Thoracic aorta (tissue), 2 donors: ENCODE measurements around the gene HOXC12. TPM values are rescaled to one million over a fixed set of nuclear protein-coding genes. Genes with fewer than 3 reads are reported as not detected.
A peak's percentile ranks its signal among the peaks of the same experiment; 100 is the strongest.

ENCODE experiments used
- ATAC-seq: fragments of 150-250 bp; one replicate; pipeline ENCODE4 v1.8.0; 2017; ENCODE audit warnings: low read depth; ENCODE audit not compliant: insufficient number of reproducible peaks, low FRiP score
- DNase-seq: peaks from one replicate; pipeline ENCODE4 v3.0.0-alpha.2; 2020; ENCODE audit warnings: low spot score
- H3K27ac ChIP-seq, 2 donors: fragments of 200-600 bp; sonication (generic); 1 replicate in 1 of 2; 2 replicates in 1 of 2; pipeline ENCODE4 v1.5.1; 2016; ENCODE audit warnings: mild to moderate bottlenecking in 2 of 2, moderate library complexity in 2 of 2
- H3K27me3 ChIP-seq: fragments of 200-600 bp; sonication (generic); replicated peaks from 2 replicates; pipeline ENCODE4 v1.6.0; 2016; ENCODE audit warnings: mild to moderate bottlenecking; ENCODE audit not compliant: insufficient read depth
- H3K36me3 ChIP-seq: fragments of 200-600 bp; sonication (generic); one replicate; pipeline ENCODE4 v1.5.1; 2016
- H3K4me1 ChIP-seq, 2 donors: fragments of 200-600 bp; sonication (generic); 1 replicate in 1 of 2; 2 replicates in 1 of 2; pipeline versions ENCODE4 v1.5.1 to v1.6.0; 2016; ENCODE audit warnings: low read depth in 2 of 2, mild to moderate bottlenecking in 1 of 2; ENCODE audit not compliant: control insufficient read depth in 1 of 2
- H3K4me3 ChIP-seq: fragments of 200-600 bp; sonication (generic); 2 replicates; pipeline ENCODE4 v1.5.1; 2016; ENCODE audit warnings: mild to moderate bottlenecking
- H3K9me3 ChIP-seq: fragments of 200-600 bp; sonication (generic); 2 replicates; pipeline ENCODE4 v1.5.1; 2016
- total RNA-seq, 2 donors: library from RNA; depleted of rRNA; stranded (reverse); fragments of >200 nt; gene quantifications; one replicate each; pipeline versions ENCODE4 v1.1.0 to v1.2.3, GENCODE V29; 2016
- TF ChIP-seq, protein P1 (sequence below): fragments of 200-600 bp; sonication (generic); IDR thresholded peaks from one replicate; pipeline ENCODE4 v1.5.1; 2019; ENCODE audit warnings: antibody characterized with exemption

The HOXC12 gene
- total RNA-seq, 2 donors from 2014 or later, result not detected

DNA sequence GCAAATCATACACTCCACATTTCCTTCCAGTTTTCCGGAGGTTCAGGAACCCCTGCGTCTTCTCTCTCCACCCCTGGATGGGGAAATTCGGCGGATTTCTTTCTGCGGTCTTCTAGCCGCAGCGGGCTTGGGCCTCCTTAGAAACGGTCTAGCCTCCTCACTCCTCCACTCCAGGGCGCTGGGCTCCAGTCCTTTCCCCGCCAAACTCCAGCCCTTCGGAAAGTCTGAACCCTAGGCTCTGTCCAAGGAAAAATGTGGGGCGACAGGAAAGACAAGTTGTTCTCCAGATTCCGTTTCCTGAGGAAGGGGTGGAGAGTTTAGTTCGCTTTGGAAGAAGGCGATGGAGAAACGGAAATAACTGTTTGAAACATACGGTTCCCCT lies 28.9 kb downstream of the HOXC12 start:
- no peak overlapping the region for H3K4me3 ChIP-seq
- DNase-seq (no peak), ATAC-seq (no peak)
- no peak overlapping the region for H3K27ac ChIP-seq
- H3K27me3 ChIP-seq, result peaks cover 50% of the 10 kb centered on the region
- TF ChIP-seq, protein P1, sequence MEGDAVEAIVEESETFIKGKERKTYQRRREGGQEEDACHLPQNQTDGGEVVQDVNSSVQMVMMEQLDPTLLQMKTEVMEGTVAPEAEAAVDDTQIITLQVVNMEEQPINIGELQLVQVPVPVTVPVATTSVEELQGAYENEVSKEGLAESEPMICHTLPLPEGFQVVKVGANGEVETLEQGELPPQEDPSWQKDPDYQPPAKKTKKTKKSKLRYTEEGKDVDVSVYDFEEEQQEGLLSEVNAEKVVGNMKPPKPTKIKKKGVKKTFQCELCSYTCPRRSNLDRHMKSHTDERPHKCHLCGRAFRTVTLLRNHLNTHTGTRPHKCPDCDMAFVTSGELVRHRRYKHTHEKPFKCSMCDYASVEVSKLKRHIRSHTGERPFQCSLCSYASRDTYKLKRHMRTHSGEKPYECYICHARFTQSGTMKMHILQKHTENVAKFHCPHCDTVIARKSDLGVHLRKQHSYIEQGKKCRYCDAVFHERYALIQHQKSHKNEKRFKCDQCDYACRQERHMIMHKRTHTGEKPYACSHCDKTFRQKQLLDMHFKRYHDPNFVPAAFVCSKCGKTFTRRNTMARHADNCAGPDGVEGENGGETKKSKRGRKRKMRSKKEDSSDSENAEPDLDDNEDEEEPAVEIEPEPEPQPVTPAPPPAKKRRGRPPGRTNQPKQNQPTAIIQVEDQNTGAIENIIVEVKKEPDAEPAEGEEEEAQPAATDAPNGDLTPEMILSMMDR, result no peak
- peaks cover 15 to 18% of the 10 kb centered on the region in 2 donors for H3K4me1 ChIP-seq
- H3K36me3 ChIP-seq, result no peaks in the 10 kb centered on the region
- no peaks in the 10 kb centered on the region for H3K9me3 ChIP-seq

DNA sequence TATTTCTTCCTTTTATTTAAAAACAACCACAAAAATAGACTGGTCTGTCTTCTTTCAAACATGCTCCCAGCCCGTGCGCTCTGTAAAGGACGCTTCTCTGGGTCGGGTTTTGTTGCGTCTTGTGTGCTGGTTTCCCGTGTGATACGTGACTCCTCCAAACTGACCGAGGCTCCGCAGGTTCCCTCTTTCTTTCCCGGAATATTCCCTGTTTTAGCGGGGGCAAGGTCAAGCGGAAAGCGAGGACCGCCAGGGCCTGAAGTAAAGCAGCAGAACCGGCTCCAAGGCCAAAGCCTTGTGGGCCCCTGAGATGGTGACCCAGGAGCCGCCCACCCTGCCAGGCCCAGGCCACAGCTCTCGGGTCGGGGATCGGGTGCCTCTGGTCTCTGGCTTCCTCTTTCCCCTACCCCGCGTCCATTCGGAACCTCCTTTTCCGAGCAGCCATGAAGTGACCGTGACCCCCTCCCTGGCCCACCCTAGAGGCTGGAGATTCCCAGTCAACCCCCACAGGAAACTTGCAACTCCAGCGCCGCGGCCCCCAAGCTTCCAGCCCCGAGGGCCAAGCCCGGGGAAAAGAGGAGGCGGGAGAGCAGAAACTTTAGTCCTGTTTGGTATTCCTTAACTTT lies 29.4 kb downstream of the HOXC12 start:
- DNase-seq, result no peak
- no peaks in the 10 kb centered on the region for H3K9me3 ChIP-seq
- H3K27me3 ChIP-seq, result peaks cover 55% of the 10 kb centered on the region
- peaks cover 15 to 19% of the 10 kb centered on the region in 2 donors for H3K4me1 ChIP-seq
- ATAC-seq, result no peak
- H3K4me3 ChIP-seq, result no peak overlapping the region
- no peak overlapping the region for H3K27ac ChIP-seq
- H3K36me3 ChIP-seq, result no peaks in the 10 kb centered on the region
- TF ChIP-seq, protein P1, result no peak

DNA sequence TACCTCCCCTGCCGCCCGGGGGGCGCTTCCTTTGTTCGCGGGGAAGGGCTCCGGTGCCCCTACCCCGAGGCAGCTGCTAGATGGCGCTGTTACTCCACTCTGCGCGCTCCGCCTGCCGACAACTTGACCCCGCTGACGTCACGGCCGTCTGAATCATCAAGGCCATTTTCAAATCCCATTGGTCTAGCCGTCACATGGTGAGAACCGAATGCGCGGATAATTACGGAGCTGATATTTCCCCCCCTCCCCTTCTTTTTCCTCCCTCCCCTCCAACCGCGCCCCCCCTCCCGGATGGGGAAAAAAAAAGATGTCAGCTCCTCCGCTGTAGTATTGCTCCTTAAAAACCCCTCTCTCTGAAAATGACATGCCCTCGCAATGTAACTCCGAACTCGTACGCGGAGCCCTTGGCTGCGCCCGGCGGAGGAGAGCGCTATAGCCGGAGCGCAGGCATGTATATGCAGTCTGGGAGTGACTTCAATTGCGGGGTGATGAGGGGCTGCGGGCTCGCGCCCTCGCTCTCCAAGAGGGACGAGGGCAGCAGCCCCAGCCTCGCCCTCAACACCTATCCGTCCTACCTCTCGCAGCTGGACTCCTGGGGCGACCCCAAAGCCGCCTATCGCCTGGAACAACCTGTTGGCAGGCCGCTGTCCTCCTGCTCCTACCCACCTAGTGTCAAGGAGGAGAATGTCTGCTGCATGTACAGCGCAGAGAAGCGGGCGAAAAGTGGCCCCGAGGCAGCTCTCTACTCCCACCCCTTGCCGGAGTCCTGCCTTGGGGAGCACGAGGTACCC lies 30.4 kb downstream of the HOXC12 start, which contains the start of gene HOXC10:
TSS of gene HOXC10 (plus strand) at position 246 of the 791 bp plus-strand sequence. CDS start at position 360, 114 bp downstream.
- peak; percentile 63 for DNase-seq
- Histone ChIP-seq H3K36me3 (no peaks in the 10 kb centered on the region), H3K9me3 (no peaks in the 10 kb centered on the region), H3K4me1 (peaks cover 15 to 25% of the 10 kb centered on the region in 2 donors), H3K4me3 (peak within 1 kb of the TSS; percentile 68), H3K27me3 (peaks cover 65% of the 10 kb centered on the region), H3K27ac (peak within 1 kb of the TSS in 1 of 2 donors; percentile 33)
- TF ChIP-seq, protein P1, result peak; percentile 74
- no peak for ATAC-seq

- peak overlapping the region in 1 of 2 donors; percentile 8 for H3K27ac ChIP-seq
- peaks cover 15 to 27% of the 10 kb centered on the region in 2 donors for H3K4me1 ChIP-seq
- ATAC-seq (no peak), DNase-seq (no peak)
- H3K27me3 ChIP-seq, result peaks cover 71% of the 10 kb centered on the region
- no peaks in the 10 kb centered on the region for H3K9me3 ChIP-seq
- no peaks in the 10 kb centered on the region for H3K36me3 ChIP-seq
- H3K4me3 ChIP-seq, result peak overlapping the region; percentile 68
- TF ChIP-seq, protein P1, result no peak
Measured at GRCh38 chr12:53985692-53985993, 30.9 kb downstream of the HOXC12 start.

- TF ChIP-seq, protein P1, result no peak
- Histone ChIP-seq H3K4me3 (peak overlapping the region; percentile 68), H3K36me3 (no peaks in the 10 kb centered on the region), H3K4me1 (peaks cover 15 to 32% of the 10 kb centered on the region in 2 donors), H3K27me3 (peaks cover 73% of the 10 kb centered on the region), H3K27ac (peak overlapping the region in 1 of 2 donors; percentile 33), H3K9me3 (no peaks in the 10 kb centered on the region)
- ATAC-seq (no peak), DNase-seq (no peak)
Measured at GRCh38 chr12:53985994-53986685, 31.4 kb downstream of the HOXC12 start.
